H1 (cell line): ENCODE measurements around the gene HSPD1. TPM values are rescaled to one million over a fixed set of nuclear protein-coding genes. Genes with fewer than 3 reads are reported as not detected.

Experiments
- CEBPB ChIP-seq: IDR thresholded peaks from 2 replicates; pipeline ENCODE4 v1.6.1; 2012; ENCODE audit warnings: low read depth, low read length
- EZH2 ChIP-seq: fragments of 200-600 bp; sonication (generic); IDR thresholded peaks from 2 replicates; pipeline ENCODE4 v1.7.1; 2012; ENCODE audit warnings: low read depth, mild to moderate bottlenecking, moderate library complexity, low read length, inconsistent platforms; ENCODE audit not compliant: severe bottlenecking
- KDM4A ChIP-seq: IDR thresholded peaks from one replicate; pipeline ENCODE4 v1.7.1; 2012; ENCODE audit warnings: low read depth, mild to moderate bottlenecking, moderate library complexity, low read length, inconsistent platforms; ENCODE audit not compliant: severe bottlenecking
- MAFK ChIP-seq: IDR thresholded peaks from 2 replicates; pipeline ENCODE4 v1.6.1; 2012; ENCODE audit warnings: low read depth, mild to moderate bottlenecking, improper control_type of control experiment, low read length
- NRF1 ChIP-seq: IDR thresholded peaks from 2 replicates; pipeline ENCODE4 v1.6.1; 2011; ENCODE audit warnings: mild to moderate bottlenecking, low read depth, low read length, improper control_type of control experiment
- POLR2AphosphoS5 ChIP-seq: IDR thresholded peaks from 2 replicates; pipeline ENCODE4 v1.6.1; 2011; ENCODE audit warnings: low read depth, low read length
- SP1 ChIP-seq: IDR thresholded peaks from 2 replicates; pipeline ENCODE4 v1.6.1; 2011; ENCODE audit warnings: low read depth, low read length
- SUZ12 ChIP-seq: fragments of 200-600 bp; sonication (generic); IDR thresholded peaks from 2 replicates; pipeline ENCODE4 v1.6.1; 2012; ENCODE audit warnings: mild to moderate bottlenecking, inconsistent platforms, low read length, moderate library complexity, mixed read lengths
- TAF1 ChIP-seq: IDR thresholded peaks from 2 replicates; pipeline ENCODE4 v1.6.1; 2011; ENCODE audit warnings: mild to moderate bottlenecking, low read depth, low read length
- polyA plus RNA-seq, 7 experiments: library from polyadenylated mRNA; depleted of rRNA in 3 of 7; stranded (reverse) in 5 of 7; unstranded in 2 of 7; fragments of >200 nt in 5 of 7; fragments of 200-250 nt in 2 of 7; gene quantifications; 1 replicate in 5 of 7; 2 replicates in 1 of 7; 4 replicates in 1 of 7; pipeline versions ENCODE4 v1.2.1 to v1.2.3, GENCODE V29; 2011 to 2013; ENCODE audit warnings: missing spikeins in 2 of 7, mixed read lengths in 2 of 7
- total RNA-seq: library from RNA; stranded (reverse); fragmentation: NEBNext Ultra II Directional; extraction: Animal tissue kit (Norgen Biotek cat#: 25700); gene quantifications from 2 replicates; pipeline ENCODE4 v1.2.1, GENCODE V29; 2021
- TF ChIP-seq, protein P1 (sequence below): fragments of 300-600 bp; sonication (generic); IDR thresholded peaks from 2 replicates; pipeline ENCODE4 v1.7.1; 2012; ENCODE audit warnings: low read length, moderate library complexity, mild to moderate bottlenecking, inconsistent platforms; ENCODE audit not compliant: insufficient replicate concordance

Gene HSPD1
- total and polyA plus RNA-seq, 2 of the 8 experiments (the other 6 are each of a cell fraction or from before 2014, with no cell fraction given), result 221 to 1,108 TPM

DNA sequence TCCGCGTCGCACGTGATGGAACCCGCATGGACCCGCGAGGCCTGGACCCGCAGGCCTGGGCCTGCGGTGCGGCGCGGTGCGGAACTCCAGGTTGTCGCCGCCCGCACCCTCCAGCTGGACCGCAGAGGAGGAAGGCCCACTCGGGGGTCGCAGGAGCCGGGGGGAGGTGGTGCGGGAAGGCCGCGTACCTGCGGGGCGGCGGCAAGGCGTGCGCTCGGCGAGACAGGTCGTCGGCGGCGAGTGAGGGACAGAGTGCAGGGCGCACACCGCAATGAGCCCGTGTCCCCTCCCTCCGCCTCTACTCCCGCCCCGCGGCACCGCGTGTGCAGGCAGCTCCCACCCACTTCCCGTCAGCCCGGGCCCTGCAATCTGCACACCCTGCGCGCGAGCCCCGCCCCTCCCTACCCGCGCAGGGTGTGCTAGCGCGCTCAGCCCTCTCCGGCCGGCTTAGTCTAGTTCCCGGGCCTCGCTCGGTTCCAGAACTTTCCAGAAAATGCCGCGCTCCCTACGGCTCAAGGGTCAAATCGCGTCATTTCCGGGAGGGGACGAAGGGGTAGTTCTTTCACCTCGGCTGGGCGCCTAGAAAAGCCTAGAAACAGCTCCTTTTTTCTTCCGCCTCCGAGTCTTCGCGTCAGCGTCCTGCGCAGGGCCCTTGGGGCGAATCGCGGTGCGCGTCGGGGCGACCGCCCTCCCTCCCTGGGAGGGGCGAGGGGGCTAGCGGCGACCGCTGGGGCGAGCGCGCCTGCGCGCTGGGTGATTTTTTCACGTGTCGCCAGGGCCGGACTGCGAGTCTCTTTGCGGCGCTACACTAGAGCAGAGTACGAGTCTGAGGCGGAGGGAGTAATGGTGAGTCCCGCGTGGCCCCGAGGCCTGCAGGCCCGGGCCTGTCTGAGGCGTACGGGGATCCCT is at the start of gene HSPD1, which contains the start of gene HSPE1 (continued):
- TF ChIP-seq MAFK (no peak), NRF1 (peak; percentile 50), EZH2 (no peak), KDM4A (peak; percentile 77), SP1 (peak; percentile 84), SUZ12 (no peak), TAF1 (peak; percentile 97), POLR2AphosphoS5 (peak; percentile 98), CEBPB (no peak)
- TF ChIP-seq, protein P1, sequence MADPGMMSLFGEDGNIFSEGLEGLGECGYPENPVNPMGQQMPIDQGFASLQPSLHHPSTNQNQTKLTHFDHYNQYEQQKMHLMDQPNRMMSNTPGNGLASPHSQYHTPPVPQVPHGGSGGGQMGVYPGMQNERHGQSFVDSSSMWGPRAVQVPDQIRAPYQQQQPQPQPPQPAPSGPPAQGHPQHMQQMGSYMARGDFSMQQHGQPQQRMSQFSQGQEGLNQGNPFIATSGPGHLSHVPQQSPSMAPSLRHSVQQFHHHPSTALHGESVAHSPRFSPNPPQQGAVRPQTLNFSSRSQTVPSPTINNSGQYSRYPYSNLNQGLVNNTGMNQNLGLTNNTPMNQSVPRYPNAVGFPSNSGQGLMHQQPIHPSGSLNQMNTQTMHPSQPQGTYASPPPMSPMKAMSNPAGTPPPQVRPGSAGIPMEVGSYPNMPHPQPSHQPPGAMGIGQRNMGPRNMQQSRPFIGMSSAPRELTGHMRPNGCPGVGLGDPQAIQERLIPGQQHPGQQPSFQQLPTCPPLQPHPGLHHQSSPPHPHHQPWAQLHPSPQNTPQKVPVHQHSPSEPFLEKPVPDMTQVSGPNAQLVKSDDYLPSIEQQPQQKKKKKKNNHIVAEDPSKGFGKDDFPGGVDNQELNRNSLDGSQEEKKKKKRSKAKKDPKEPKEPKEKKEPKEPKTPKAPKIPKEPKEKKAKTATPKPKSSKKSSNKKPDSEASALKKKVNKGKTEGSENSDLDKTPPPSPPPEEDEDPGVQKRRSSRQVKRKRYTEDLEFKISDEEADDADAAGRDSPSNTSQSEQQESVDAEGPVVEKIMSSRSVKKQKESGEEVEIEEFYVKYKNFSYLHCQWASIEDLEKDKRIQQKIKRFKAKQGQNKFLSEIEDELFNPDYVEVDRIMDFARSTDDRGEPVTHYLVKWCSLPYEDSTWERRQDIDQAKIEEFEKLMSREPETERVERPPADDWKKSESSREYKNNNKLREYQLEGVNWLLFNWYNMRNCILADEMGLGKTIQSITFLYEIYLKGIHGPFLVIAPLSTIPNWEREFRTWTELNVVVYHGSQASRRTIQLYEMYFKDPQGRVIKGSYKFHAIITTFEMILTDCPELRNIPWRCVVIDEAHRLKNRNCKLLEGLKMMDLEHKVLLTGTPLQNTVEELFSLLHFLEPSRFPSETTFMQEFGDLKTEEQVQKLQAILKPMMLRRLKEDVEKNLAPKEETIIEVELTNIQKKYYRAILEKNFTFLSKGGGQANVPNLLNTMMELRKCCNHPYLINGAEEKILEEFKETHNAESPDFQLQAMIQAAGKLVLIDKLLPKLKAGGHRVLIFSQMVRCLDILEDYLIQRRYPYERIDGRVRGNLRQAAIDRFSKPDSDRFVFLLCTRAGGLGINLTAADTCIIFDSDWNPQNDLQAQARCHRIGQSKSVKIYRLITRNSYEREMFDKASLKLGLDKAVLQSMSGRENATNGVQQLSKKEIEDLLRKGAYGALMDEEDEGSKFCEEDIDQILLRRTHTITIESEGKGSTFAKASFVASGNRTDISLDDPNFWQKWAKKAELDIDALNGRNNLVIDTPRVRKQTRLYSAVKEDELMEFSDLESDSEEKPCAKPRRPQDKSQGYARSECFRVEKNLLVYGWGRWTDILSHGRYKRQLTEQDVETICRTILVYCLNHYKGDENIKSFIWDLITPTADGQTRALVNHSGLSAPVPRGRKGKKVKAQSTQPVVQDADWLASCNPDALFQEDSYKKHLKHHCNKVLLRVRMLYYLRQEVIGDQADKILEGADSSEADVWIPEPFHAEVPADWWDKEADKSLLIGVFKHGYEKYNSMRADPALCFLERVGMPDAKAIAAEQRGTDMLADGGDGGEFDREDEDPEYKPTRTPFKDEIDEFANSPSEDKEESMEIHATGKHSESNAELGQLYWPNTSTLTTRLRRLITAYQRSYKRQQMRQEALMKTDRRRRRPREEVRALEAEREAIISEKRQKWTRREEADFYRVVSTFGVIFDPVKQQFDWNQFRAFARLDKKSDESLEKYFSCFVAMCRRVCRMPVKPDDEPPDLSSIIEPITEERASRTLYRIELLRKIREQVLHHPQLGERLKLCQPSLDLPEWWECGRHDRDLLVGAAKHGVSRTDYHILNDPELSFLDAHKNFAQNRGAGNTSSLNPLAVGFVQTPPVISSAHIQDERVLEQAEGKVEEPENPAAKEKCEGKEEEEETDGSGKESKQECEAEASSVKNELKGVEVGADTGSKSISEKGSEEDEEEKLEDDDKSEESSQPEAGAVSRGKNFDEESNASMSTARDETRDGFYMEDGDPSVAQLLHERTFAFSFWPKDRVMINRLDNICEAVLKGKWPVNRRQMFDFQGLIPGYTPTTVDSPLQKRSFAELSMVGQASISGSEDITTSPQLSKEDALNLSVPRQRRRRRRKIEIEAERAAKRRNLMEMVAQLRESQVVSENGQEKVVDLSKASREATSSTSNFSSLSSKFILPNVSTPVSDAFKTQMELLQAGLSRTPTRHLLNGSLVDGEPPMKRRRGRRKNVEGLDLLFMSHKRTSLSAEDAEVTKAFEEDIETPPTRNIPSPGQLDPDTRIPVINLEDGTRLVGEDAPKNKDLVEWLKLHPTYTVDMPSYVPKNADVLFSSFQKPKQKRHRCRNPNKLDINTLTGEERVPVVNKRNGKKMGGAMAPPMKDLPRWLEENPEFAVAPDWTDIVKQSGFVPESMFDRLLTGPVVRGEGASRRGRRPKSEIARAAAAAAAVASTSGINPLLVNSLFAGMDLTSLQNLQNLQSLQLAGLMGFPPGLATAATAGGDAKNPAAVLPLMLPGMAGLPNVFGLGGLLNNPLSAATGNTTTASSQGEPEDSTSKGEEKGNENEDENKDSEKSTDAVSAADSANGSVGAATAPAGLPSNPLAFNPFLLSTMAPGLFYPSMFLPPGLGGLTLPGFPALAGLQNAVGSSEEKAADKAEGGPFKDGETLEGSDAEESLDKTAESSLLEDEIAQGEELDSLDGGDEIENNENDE, result no peak
